SK-N-SH treated with all-trans-retinoic acid at 6 μM for 48 hours (cell line): ENCODE data around the gene TBC1D4.

Source experiments
- BACH2 ChIP-seq: fragments of 250-450 bp; sonication (Bioruptor Pico); IDR thresholded peaks from 2 replicates; pipeline ENCODE4 v1.9.0; 2021; ENCODE audit warnings: mild to moderate bottlenecking, borderline replicate concordance
- CSDC2 ChIP-seq: fragments of 250-450 bp; sonication (Bioruptor Pico); IDR thresholded peaks from 2 replicates; pipeline ENCODE4 v1.5.0; 2020; ENCODE audit warnings: mild to moderate bottlenecking, moderate library complexity
- ESRRG ChIP-seq: fragments of 250-450 bp; sonication (Bioruptor Pico); IDR thresholded peaks from 2 replicates; pipeline ENCODE4 v1.6.1; 2021; ENCODE audit warnings: mild to moderate bottlenecking
- OSR1 ChIP-seq: fragments of 250-450 bp; sonication (Bioruptor Pico); IDR thresholded peaks from 2 replicates; pipeline ENCODE4 v1.8.0; 2022; ENCODE audit warnings: moderate library complexity, mild to moderate bottlenecking, inconsistent platforms
- PPARA ChIP-seq: fragments of 250-450 bp; sonication (Bioruptor Pico); IDR thresholded peaks from 2 replicates; pipeline ENCODE4 v1.5.0; 2020; ENCODE audit warnings: mild to moderate bottlenecking, borderline replicate concordance
- RARB ChIP-seq: fragments of 250-450 bp; sonication (Bioruptor Pico); IDR thresholded peaks from 2 replicates; pipeline ENCODE4 v1.8.0; 2021; ENCODE audit warnings: mild to moderate bottlenecking, moderate library complexity
- ZFP3 ChIP-seq: fragments of 250-450 bp; sonication (Bioruptor Pico); IDR thresholded peaks from 2 replicates; pipeline ENCODE4 v1.5.0; 2020; ENCODE audit warnings: mild to moderate bottlenecking, moderate library complexity
- ZFP30 ChIP-seq: fragments of 450-650 bp; formaldehyde crosslinking; IDR thresholded peaks from 2 replicates; pipeline ENCODE4 v1.5.0; 2022; ENCODE audit warnings: mild to moderate bottlenecking, moderate library complexity
- ZNF70 ChIP-seq: fragments of 450-650 bp; formaldehyde crosslinking; IDR thresholded peaks from 2 replicates; pipeline ENCODE4 v1.5.0; 2020; ENCODE audit warnings: mild to moderate bottlenecking, moderate library complexity
- TF ChIP-seq, protein P1 (sequence below): fragments of 250-450 bp; sonication (Bioruptor Pico); IDR thresholded peaks from 2 replicates; pipeline ENCODE4 v1.5.1; 2021; ENCODE audit warnings: mild to moderate bottlenecking, moderate library complexity
- TF ChIP-seq, protein P2 (sequence below): fragments of 250-450 bp; sonication (Bioruptor Pico); IDR thresholded peaks from 2 replicates; pipeline ENCODE4 v1.5.1; 2020; ENCODE audit warnings: low read depth, mild to moderate bottlenecking, moderate library complexity
- TF ChIP-seq, protein P3 (sequence below): fragments of 250-450 bp; sonication (Bioruptor Pico); IDR thresholded peaks from 2 replicates; pipeline ENCODE4 v1.8.0; 2020; ENCODE audit warnings: mild to moderate bottlenecking, moderate library complexity, borderline replicate concordance

DNA sequence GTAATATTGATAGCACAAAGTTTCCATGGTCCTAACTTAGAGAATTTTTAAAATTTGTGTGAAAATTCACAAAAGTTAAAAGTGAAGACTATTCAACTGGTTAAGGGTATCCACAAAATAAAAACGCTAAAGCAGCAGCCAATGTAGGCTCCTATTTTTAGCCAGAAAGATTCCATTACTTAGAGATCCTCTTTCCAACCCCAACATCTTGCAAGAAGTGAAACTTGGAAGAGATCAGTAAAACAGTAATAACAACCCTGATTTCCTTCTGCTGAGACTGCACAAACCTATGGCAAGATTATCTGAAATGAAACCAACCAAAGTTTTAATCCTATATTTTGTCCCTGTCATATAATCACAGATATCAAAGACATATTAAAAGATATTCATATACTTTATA is 8.5 kb downstream of the TBC1D4 start:
- TF ChIP-seq, protein P1, sequence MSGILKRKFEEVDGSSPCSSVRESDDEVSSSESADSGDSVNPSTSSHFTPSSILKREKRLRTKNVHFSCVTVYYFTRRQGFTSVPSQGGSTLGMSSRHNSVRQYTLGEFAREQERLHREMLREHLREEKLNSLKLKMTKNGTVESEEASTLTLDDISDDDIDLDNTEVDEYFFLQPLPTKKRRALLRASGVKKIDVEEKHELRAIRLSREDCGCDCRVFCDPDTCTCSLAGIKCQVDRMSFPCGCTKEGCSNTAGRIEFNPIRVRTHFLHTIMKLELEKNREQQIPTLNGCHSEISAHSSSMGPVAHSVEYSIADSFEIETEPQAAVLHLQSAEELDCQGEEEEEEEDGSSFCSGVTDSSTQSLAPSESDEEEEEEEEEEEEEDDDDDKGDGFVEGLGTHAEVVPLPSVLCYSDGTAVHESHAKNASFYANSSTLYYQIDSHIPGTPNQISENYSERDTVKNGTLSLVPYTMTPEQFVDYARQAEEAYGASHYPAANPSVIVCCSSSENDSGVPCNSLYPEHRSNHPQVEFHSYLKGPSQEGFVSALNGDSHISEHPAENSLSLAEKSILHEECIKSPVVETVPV (CRISPR knock-in tag), result no peak
- no peak for TF ChIP-seq BACH2 (CRISPR knock-in tag)
- no peak for TF ChIP-seq ZFP3
- no peak for TF ChIP-seq OSR1 (CRISPR knock-in tag)
- no peak for TF ChIP-seq ZNF70 (CRISPR knock-in tag)
- TF ChIP-seq PPARA (CRISPR knock-in tag), result no peak
- no peak for TF ChIP-seq RARB (CRISPR knock-in tag)
- TF ChIP-seq ZFP30, result no peak
- TF ChIP-seq, protein P2, sequence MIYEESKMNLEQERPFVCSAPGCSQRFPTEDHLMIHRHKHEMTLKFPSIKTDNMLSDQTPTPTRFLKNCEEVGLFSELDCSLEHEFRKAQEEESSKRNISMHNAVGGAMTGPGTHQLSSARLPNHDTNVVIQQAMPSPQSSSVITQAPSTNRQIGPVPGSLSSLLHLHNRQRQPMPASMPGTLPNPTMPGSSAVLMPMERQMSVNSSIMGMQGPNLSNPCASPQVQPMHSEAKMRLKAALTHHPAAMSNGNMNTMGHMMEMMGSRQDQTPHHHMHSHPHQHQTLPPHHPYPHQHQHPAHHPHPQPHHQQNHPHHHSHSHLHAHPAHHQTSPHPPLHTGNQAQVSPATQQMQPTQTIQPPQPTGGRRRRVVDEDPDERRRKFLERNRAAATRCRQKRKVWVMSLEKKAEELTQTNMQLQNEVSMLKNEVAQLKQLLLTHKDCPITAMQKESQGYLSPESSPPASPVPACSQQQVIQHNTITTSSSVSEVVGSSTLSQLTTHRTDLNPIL, result no peak
- TF ChIP-seq CSDC2 (CRISPR knock-in tag), result no peak
- TF ChIP-seq, protein P3, sequence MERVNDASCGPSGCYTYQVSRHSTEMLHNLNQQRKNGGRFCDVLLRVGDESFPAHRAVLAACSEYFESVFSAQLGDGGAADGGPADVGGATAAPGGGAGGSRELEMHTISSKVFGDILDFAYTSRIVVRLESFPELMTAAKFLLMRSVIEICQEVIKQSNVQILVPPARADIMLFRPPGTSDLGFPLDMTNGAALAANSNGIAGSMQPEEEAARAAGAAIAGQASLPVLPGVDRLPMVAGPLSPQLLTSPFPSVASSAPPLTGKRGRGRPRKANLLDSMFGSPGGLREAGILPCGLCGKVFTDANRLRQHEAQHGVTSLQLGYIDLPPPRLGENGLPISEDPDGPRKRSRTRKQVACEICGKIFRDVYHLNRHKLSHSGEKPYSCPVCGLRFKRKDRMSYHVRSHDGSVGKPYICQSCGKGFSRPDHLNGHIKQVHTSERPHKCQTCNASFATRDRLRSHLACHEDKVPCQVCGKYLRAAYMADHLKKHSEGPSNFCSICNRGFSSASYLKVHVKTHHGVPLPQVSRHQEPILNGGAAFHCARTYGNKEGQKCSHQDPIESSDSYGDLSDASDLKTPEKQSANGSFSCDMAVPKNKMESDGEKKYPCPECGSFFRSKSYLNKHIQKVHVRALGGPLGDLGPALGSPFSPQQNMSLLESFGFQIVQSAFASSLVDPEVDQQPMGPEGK (CRISPR knock-in tag), result no peak
- TF ChIP-seq ESRRG, result no peak
